Ecto neural progenitor cell (in vitro differentiated cells): ENCODE measurements around the gene PLEKHB1.
"Not testable (repeated sequence)": the region's sequence is repeated elsewhere in the genome, so short reads cannot be mapped to it uniquely, and the experiment has no call there.

Experiments used
- DNase-seq: peaks from one replicate; pipeline ENCODE4 v3.0.0-alpha.2; 2018; ENCODE audit warnings: low spot score

Gene PLEKHB1

DNA sequence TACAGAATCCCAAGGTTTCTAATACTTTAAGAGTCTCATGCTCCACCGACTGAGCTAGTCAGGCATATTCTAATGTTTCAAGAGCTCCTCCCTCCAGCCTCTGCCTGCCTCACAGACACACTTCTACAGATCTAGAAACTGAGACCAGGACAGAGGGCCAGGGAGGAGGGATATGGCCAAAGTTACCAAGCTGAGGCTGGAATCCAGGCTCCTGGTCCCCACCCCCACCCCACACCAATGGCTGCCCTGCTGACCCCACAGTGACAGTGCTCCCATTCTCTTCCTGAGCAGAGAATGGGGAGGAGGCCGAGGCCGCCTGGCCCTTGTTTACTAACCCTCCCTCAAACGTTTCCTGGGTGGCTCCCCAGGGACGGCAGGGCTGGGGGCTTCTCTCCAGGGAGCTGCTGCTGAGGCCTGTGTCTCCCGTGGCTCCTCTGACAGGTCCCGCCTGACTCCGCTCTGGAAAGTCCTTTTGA lies 2.2 kb downstream of the PLEKHB1 start:
- no peak for DNase-seq

GRCh38 chr11:73649206-73649605 lies 2.8 kb downstream of the PLEKHB1 start:
- DNase-seq, result no peak

DNA sequence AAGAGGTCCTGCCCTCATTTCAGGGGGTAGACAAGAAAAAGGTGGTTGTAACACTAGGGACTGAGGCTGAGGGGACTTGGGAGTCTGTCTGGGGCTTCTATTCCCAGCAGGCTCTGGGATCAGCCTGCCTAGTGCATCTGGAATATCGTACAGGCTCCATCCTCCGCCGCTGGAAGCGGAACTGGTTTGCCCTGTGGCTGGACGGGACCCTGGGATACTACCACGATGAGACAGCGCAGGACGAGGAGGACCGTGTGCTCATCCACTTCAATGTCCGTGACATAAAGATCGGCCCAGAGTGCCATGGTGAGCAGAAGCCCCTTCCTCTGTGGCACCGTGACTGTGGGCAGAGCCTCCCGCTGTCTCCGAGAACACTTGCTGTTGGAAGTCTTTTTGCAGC lies 4.0 kb downstream of the PLEKHB1 start:
- no peak for DNase-seq

- DNase-seq, result no peak
Observed at GRCh38 chr11:73651252-73651651, 4.9 kb downstream of the PLEKHB1 start.

- DNase-seq, result no peak
Observed at GRCh38 chr11:73651661-73652045, 5.3 kb downstream of the PLEKHB1 start.

GRCh38 chr11:73652046-73652730 lies 5.8 kb downstream of the PLEKHB1 start:
- DNase-seq, result peak; percentile 91

- no peak for DNase-seq
Observed at GRCh38 chr11:73652856-73653559, 6.6 kb downstream of the PLEKHB1 start.

DNA sequence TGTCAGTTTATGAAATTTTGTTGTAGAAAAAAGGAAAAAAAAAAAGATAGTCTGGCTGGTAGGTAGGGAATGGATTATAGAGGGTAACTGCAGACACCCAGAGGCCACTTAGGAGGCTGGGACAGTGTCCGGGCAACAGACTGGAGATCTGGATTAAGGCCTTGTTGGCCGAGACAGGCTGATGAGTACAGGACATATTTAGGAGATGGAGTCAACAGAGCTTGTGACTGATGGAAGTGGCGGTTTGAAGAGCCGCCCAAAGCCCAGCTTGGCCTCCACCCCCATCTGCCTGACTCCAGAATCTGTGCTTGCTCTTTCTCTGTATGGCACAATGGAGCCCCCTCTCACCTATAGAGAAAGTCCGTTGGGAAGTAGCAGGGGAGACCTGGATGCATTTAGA lies 7.6 kb downstream of the PLEKHB1 start:
- no peak for DNase-seq

GRCh38 chr11:73654482-73655021 lies 8.2 kb downstream of the PLEKHB1 start:
- DNase-seq, result no peak

DNA sequence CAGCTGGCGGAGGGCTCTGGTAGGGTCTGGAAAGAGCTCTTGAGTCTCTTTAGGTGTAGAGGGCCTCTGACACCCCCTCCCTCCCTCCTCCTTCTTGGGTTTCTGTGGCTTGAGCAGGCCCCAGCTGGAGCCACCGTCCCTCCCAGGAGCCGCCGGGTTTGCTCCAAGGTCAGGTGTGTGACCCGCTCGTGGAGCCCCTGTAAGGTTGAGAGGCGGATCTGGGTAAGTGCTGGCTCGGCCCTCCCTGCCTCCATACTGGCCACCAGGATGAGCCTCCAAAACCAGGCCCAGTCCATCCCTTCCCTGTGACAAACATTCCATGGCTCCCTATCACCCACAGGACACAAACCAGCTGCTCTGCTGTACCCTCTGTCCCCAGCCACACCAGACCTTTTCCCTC lies 9.3 kb downstream of the PLEKHB1 start:
- DNase-seq, result no peak

- no peak for DNase-seq
Observed at GRCh38 chr11:73656985-73657384, 10.6 kb downstream of the PLEKHB1 start.

DNA sequence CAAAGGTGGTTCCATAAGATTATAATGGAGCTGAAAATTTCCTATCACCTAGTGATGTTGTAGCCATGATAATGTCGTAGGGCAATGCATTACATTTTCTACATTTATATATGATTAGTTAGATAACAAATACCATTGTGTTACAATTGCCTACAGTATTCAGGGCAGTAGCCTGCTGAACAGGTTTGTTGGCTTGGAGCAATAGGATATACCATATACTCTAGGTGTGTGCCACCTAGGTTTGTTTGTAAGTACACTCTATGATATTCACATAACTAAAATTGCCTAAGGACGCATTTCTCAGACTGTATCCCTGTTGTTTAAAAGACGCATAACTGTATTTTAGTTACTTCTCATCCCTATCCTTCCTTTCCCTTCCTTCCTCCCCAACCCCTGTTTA lies 13.6 kb downstream of the PLEKHB1 start:
- no peak for DNase-seq

DNA sequence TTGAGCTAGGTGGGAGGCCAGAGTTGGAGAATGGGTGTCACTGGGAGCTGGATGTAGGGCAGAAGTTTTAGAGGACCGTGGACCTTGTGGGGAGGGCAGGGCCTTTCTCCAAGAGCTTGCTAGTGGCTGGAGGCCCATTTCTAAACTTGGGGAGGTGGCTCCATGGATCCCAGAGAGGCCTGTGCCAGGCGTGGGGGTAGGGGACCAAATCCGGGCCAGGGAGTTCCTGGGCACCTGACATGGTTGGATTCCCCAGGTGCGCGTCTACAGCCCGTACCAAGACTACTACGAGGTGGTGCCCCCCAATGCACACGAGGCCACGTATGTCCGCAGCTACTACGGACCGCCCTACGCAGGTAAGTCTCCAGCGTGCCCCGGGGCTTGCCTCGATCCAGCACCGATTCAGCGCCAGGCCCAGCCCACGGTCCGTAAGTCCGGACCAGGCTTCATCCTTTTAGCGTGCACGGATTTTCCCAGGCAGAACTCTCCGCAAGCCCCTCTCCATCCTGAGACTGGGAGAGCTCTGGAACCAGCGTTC lies 14.2 kb downstream of the PLEKHB1 start:
- DNase-seq, result no peak

DNA sequence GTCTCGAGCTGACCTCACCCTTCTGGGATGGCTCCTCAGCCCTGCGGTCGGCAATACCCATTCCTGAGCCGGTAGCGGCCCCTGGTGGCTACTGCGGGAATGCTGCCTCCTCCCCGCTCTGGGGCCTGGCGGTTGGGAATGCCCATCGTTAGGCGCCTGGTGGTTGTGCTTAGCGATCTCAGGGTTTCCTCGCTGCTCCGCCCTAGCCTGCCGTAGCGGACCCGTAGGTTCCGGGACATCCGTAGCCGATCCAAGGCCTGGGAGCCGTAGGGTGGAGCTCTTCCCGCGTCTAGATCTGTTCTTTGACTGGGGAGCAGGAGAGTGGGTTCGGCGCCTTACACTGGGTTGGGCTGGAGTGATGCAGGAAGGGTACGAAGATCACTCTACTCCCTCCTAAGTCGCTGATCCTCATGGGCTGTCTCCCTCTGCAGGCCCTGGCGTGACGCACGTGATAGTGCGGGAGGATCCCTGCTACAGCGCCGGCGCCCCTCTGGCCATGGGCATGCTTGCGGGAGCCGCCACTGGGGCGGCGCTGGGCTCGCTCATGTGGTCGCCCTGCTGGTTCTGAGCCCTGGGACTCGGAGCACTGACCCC lies 14.8 kb downstream of the PLEKHB1 start:
- peak; percentile 97 for DNase-seq

- no peak for DNase-seq
Observed at GRCh38 chr11:73662445-73663157, 16.2 kb downstream of the PLEKHB1 start.

GRCh38 chr11:73663604-73664495 lies 17.5 kb downstream of the PLEKHB1 start:
- DNase-seq, result no peak

DNA sequence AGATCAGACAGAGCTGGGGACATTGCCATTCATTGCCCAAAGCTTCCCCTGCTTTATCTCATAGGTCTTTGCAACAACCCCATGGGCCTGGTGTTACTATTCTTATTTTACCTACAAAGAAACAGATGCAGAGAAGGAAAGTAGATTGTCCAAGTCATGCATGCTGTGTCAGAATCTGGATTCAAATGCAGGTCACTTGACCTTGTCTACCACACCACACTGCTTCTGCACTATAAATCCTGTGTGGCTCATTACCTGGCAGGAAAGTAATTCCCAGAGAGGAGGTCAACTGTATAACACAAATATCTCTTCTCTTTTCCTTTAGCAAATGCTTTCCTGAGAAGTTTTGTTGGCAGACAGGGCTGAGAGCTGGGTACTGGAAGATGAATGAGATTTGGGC lies 18.5 kb downstream of the PLEKHB1 start:
- DNase-seq, result no peak

DNA sequence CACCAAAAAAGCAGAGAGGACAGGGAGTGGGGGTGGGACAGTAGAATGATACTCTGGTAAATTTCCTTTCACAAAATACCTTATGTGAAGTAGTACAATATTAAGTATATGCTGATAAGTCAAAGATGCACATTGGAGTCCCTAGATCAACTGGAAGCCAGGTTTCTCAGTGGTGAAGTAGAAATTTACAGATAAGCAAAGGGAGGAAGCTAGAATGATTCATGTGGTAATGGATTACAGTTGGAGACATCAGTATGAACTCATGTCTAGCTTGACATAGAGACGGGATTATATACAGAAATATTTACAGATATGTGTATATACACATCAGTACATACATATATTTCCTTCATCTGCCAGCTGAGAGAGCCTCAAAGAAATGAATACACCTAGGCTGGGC lies 21.5 kb downstream of the PLEKHB1 start:
- no peak for DNase-seq

GRCh38 chr11:73670808-73671207 lies 24.4 kb downstream of the PLEKHB1 start:
- no peak for DNase-seq

- no peak for DNase-seq
Observed at GRCh38 chr11:73671701-73672100, 25.3 kb downstream of the PLEKHB1 start.

DNA sequence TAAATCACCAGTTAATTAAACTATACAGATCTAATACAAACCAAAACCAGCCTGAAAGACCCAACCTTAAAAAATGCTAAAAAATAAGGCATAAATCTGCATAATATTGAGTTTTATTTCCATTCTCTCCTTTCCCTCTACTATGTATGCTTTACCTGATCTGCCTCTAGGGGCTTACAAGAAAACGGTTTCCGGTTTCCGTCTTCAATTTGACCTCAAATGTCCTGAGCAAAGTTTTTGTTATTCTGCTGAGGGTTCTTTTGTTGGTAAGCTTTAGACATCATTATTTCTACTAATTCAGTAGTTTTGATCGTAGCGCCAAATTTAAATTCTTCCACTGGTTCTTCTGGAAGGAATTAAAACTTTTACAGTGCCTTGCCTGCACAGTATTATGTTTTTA lies 30.2 kb downstream of the PLEKHB1 start:
- DNase-seq, result not testable (repeated sequence)
